Osteocyte (in vitro differentiated cells): ENCODE measurements around the gene AAGAB. TPM values are rescaled to one million over a fixed set of nuclear protein-coding genes. Genes with fewer than 3 reads are reported as not detected.

ENCODE experiments used
- DNase-seq: peaks from one replicate; pipeline ENCODE4 v3.0.0; 2021; ENCODE audit warnings: mixed read lengths; ENCODE audit not compliant: unreplicated experiment; ENCODE audit errors: extremely low spot score
- H3K27ac Mint-ChIP-seq: one replicate; pipeline ENCODE4 v1.8.0; 2021; ENCODE audit warnings: mild to moderate bottlenecking, mixed read lengths; ENCODE audit not compliant: unreplicated experiment
- H3K27me3 Mint-ChIP-seq: one replicate; pipeline ENCODE4 v1.8.0; 2021; ENCODE audit warnings: mixed read lengths; ENCODE audit not compliant: unreplicated experiment
- H3K36me3 Mint-ChIP-seq: one replicate; pipeline ENCODE4 v1.8.0; 2021; ENCODE audit warnings: mixed read lengths; ENCODE audit not compliant: unreplicated experiment
- H3K4me1 Mint-ChIP-seq: one replicate; pipeline ENCODE4 v1.8.0; 2021; ENCODE audit warnings: mixed read lengths; ENCODE audit not compliant: unreplicated experiment
- H3K4me3 Mint-ChIP-seq: one replicate; pipeline ENCODE4 v1.8.0; 2021; ENCODE audit warnings: mild to moderate bottlenecking, moderate library complexity, mixed read lengths; ENCODE audit not compliant: unreplicated experiment
- H3K9me3 Mint-ChIP-seq: one replicate; pipeline ENCODE4 v1.8.0; 2021; ENCODE audit warnings: mixed read lengths; ENCODE audit not compliant: unreplicated experiment
- total RNA-seq: library from RNA; stranded (reverse); gene quantifications from 2 replicates; pipeline ENCODE4 v1.2.1, GENCODE V29; 2021
- TF ChIP-seq, protein P1 (sequence below): fragments of 200-600 bp; sonication (generic); IDR thresholded peaks from 2 replicates; pipeline ENCODE4 v1.5.0; 2021; ENCODE audit warnings: antibody characterized with exemption, mild to moderate bottlenecking, moderate library complexity

Gene AAGAB
- total RNA-seq, 1 donor from 2014 or later, result 32.8 TPM

DNA sequence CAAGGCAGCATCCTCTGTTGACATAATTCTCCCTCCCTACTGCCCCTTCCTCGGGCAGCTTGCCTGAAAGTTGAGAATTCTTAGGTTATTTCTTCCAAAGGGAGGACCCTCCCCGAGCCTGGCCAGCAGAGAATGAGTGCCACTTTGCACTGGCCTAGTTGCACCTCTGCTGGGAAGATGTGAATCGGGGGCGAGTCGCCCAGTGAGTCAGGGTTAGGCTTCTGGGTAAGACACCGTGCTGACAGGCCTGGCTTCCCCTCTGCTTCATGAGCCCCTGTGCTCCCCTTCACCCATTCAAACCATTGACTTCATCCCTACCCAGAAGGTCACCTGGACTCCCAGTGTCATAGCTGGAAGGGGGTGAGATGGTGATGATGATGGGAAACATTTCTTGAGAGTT, 82.3 kb downstream of the AAGAB start:
- no peak for DNase-seq
- no peak overlapping the region for H3K27ac Mint-ChIP-seq
- H3K9me3 Mint-ChIP-seq, result no peaks in the 10 kb centered on the region
- H3K4me1 Mint-ChIP-seq, result peaks cover 53% of the 10 kb centered on the region
- TF ChIP-seq, protein P1, sequence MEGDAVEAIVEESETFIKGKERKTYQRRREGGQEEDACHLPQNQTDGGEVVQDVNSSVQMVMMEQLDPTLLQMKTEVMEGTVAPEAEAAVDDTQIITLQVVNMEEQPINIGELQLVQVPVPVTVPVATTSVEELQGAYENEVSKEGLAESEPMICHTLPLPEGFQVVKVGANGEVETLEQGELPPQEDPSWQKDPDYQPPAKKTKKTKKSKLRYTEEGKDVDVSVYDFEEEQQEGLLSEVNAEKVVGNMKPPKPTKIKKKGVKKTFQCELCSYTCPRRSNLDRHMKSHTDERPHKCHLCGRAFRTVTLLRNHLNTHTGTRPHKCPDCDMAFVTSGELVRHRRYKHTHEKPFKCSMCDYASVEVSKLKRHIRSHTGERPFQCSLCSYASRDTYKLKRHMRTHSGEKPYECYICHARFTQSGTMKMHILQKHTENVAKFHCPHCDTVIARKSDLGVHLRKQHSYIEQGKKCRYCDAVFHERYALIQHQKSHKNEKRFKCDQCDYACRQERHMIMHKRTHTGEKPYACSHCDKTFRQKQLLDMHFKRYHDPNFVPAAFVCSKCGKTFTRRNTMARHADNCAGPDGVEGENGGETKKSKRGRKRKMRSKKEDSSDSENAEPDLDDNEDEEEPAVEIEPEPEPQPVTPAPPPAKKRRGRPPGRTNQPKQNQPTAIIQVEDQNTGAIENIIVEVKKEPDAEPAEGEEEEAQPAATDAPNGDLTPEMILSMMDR, result no peak
- H3K4me3 Mint-ChIP-seq, result no peak overlapping the region
- H3K36me3 Mint-ChIP-seq, result peaks cover 62% of the 10 kb centered on the region
- H3K27me3 Mint-ChIP-seq, result no peaks in the 10 kb centered on the region

DNA sequence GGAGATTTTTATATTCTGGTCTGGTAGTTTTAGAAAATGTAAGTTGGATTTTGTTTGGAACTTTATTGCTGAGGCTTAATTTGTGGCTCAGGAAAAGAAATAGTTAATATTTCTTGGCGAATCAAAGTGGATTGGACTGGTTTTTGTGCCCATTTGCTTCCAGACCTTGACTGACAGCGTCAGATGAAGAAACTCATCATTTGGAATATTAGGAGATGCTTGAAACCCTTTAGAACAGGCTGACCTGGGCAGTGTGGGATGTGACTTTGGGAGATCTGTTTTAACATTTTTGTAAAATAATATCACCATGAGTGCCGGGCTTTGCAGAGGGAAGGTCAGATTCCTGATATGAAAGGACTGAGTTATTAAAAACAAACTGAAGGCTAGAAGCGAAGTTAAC, 83.0 kb downstream of the AAGAB start:
- H3K4me3 Mint-ChIP-seq, result no peak overlapping the region
- TF ChIP-seq, protein P1, result no peak
- H3K27ac Mint-ChIP-seq, result no peak overlapping the region
- no peaks in the 10 kb centered on the region for H3K27me3 Mint-ChIP-seq
- no peaks in the 10 kb centered on the region for H3K9me3 Mint-ChIP-seq
- peaks cover 62% of the 10 kb centered on the region for H3K36me3 Mint-ChIP-seq
- H3K4me1 Mint-ChIP-seq, result peaks cover 53% of the 10 kb centered on the region
- DNase-seq, result no peak

DNA sequence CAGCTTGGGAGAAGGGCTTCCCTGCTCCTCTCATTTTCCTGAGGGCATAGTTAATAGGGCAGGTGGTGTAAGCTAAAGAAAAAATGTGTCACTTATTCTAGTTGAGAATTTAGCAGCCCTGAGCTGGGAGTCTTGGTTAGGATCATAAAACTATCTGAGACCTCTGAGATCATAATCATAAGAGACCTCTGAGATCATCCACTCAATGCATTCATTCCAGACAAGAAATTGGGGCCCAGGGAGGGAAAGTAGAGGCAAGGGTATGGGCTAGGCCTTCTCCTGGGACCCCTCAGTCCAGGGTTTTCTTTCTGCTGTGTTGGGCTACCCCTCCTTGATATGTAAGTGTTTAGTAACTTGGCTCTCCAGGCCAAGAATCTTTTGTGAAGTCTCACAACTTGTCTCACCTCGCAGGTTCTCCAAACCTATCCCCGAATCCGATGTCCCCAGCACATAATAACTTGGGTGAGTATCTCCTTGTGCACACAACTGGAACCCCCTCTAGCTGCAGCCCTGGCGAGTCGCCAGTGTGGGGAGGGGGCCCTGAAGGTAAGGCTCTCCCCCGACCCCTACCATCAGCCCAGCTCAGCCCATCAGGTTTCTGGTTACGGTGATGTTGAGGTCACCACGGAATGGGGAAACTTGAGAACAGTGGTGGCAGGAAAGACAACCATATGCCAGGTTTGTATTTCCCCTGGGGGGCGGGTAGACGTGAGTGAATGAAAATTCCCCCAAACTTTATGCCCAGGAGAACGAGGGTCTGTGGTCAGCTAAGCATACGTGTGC, 84.1 kb downstream of the AAGAB start:
- DNase-seq, result no peak
- peaks cover 53% of the 10 kb centered on the region for H3K4me1 Mint-ChIP-seq
- H3K27me3 Mint-ChIP-seq, result no peaks in the 10 kb centered on the region
- H3K9me3 Mint-ChIP-seq, result no peaks in the 10 kb centered on the region
- TF ChIP-seq, protein P1, result no peak
- H3K4me3 Mint-ChIP-seq, result no peak overlapping the region
- H3K36me3 Mint-ChIP-seq, result peaks cover 56% of the 10 kb centered on the region
- H3K27ac Mint-ChIP-seq, result no peak overlapping the region

DNA sequence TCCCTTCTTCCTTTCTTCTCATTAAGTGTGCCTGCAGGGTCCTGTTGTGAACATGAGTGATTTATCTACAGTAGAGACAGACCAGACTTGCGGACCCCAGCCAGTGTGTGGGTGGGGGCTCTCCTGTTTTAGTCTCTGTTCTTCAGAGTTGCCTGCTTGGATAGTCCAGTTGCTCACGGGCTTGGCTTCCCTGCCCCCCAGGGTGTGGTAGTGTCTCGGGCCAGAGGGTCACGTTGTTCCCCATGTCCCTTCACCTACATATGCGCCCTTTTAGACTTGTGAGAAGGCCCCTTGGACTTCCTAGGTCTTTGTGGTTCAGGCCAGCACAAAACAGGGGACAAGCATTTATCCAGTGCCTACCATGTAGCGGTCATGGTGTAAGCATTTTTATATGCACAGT, 85.8 kb downstream of the AAGAB start:
- Mint-ChIP-seq H3K9me3 (no peaks in the 10 kb centered on the region), H3K27me3 (no peaks in the 10 kb centered on the region), H3K4me1 (peaks cover 53% of the 10 kb centered on the region), H3K27ac (no peak overlapping the region), H3K36me3 (peaks cover 47% of the 10 kb centered on the region), H3K4me3 (no peak overlapping the region)
- TF ChIP-seq, protein P1, result no peak
- DNase-seq, result no peak

DNA sequence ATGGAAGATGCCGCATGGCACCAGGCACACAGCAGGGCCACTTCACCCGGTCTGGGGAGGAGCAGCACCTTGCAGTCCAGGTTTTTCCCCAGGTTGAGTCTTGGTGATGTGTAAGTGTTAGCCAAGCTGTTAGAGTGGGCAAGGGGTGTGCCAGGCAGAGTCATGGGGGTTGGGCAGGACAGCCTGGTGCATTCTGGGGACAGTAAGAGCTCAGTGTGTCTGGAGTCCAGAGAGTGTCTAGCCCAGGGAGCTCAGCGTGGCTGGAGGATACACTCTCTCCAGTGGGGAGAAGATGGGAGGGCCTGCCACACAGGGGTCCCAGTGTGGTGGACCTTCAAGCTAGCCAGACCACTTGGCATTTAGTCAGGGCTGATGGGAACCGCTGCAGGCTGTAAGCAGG, 87.4 kb downstream of the AAGAB start:
- Mint-ChIP-seq H3K27me3 (no peaks in the 10 kb centered on the region), H3K27ac (peak overlapping the region; percentile 27), H3K4me1 (peaks cover 60% of the 10 kb centered on the region), H3K9me3 (no peaks in the 10 kb centered on the region), H3K4me3 (no peak overlapping the region), H3K36me3 (peaks cover 34% of the 10 kb centered on the region)
- DNase-seq, result no peak
- TF ChIP-seq, protein P1, result no peak
